ENCODE measurements around the gene ABHD8. TPM values are rescaled to one million over a fixed set of nuclear protein-coding genes. Genes with fewer than 3 reads are reported as not detected.

The ABHD8 gene
- total and polyA plus RNA-seq, 2 of the 13 experiments (the other 11 are each of a cell fraction or from before 2014, with no cell fraction given): 6.3 to 7.2 TPM

- no peak for TF ChIP-seq ZNF251 (CRISPR knock-in tag; IDR thresholded peaks at IDR 0.05)
- TF ChIP-seq HNRNPK (IDR thresholded peaks at IDR 0.05; ENCODE audit: low read depth, low read length, poor library complexity, severe bottlenecking): no peak
- no peak for TF ChIP-seq EP300 (IDR thresholded peaks at IDR 0.05; ENCODE audit: low read depth in 2 of 2, low read length in 2 of 2)
- TF ChIP-seq EP300 (CRISPR knock-in tag; IDR thresholded peaks at IDR 0.05; ENCODE audit: borderline replicate concordance): no peak
- TF ChIP-seq ZSCAN9 (CRISPR knock-in tag; IDR thresholded peaks at IDR 0.05; ENCODE audit: borderline replicate concordance): no peak
- no peak for TF ChIP-seq CREBL2 (CRISPR knock-in tag; IDR thresholded peaks at IDR 0.05; ENCODE audit: borderline replicate concordance)
- no peak for TF ChIP-seq NPAS2 (CRISPR knock-in tag; IDR thresholded peaks at IDR 0.05; ENCODE audit: borderline replicate concordance)
- TF ChIP-seq IRX3 (CRISPR knock-in tag; IDR thresholded peaks at IDR 0.05; ENCODE audit: borderline replicate concordance, low read depth): no peak
- no peak for TF ChIP-seq EED (CRISPR knock-in tag; IDR thresholded peaks at IDR 0.05)
- TF ChIP-seq ZNF737 (CRISPR knock-in tag; IDR thresholded peaks at IDR 0.05; ENCODE audit: borderline replicate concordance): no peak
- TF ChIP-seq ZNF7 (CRISPR knock-in tag; IDR thresholded peaks at IDR 0.05): no peak
- no peak for TF ChIP-seq ATF4 (CRISPR knock-in tag; IDR thresholded peaks at IDR 0.05)
- TF ChIP-seq MIER2 (CRISPR knock-in tag; IDR thresholded peaks at IDR 0.05): 0 out of 2 replicates have a peak, but pooled peaks have one; percentile 37
- 0 out of 2 replicates have a peak, but pooled peaks have one; percentile 67 for TF ChIP-seq TIGD3 (CRISPR knock-in tag; IDR thresholded peaks at IDR 0.05; ENCODE audit: borderline replicate concordance)
- no peak for TF ChIP-seq AKNA (CRISPR knock-in tag; IDR thresholded peaks at IDR 0.05; ENCODE audit: borderline replicate concordance)
- no peak for TF ChIP-seq HNRNPUL1 (IDR thresholded peaks at IDR 0.05; ENCODE audit: low read depth, low read length)
- no peak for TF ChIP-seq MZF1 (CRISPR knock-in tag; IDR thresholded peaks at IDR 0.05; ENCODE audit: borderline replicate concordance)
- 0 out of 2 replicates have a peak, but pooled peaks have one; percentile 45 for TF ChIP-seq ZNF280B (CRISPR knock-in tag; IDR thresholded peaks at IDR 0.05; ENCODE audit: borderline replicate concordance)
- TF ChIP-seq YEATS2 (CRISPR knock-in tag; IDR thresholded peaks at IDR 0.05; ENCODE audit: borderline replicate concordance): no peak
These were observed 20.6 kb downstream of the ABHD8 start (continued) for GRCh38 chr19:17282488-17283125.
